CD4-positive, alpha-beta T cell (primary cell): Measurements from ENCODE around the gene CDKL2. TPM values are rescaled to one million over a fixed set of nuclear protein-coding genes. Genes with fewer than 3 reads are reported as not detected.
"Not testable (repeated sequence)": the region's sequence is repeated elsewhere in the genome, so short reads cannot be mapped to it uniquely, and the experiment has no call there.

Experiments used
- ATAC-seq: fragments of 200-7000 bp; cut with Tn5 transposase; one replicate; pipeline ENCODE4 v1.10.0; 2022; ENCODE audit warnings: mild to moderate bottlenecking; ENCODE audit not compliant: poor library complexity
- CTCF ChIA-PET: fragments of 350-600 bp; sonication (Branson Sonifier 250); formaldehyde crosslinking; loops from one replicate; lab custom pipeline; 2021; ENCODE audit warnings: antibody characterized with exemption, inconsistent platforms; lab: Charles Lee
- POLR2A ChIA-PET: fragments of 350-600 bp; sonication (Branson Sonifier 250); formaldehyde crosslinking; loops from one replicate; lab custom pipeline; 2021; ENCODE audit warnings: antibody characterized with exemption, inconsistent platforms; lab: Charles Lee
- DNase-seq, 14 experiments: peaks; one replicate each; pipeline ENCODE4 v3.0.0-alpha.2; 2013 to 2020; ENCODE audit warnings: mixed read lengths in 2 of 14
- H3K27ac ChIP-seq, 2 donors: one replicate each; pipeline versions ENCODE4 v1.5.1 to v1.7.0; 2013; ENCODE audit warnings: low read length in 2 of 2, low read depth in 1 of 2, mild to moderate bottlenecking in 1 of 2
- H3K27me3 ChIP-seq, 2 experiments: 1 replicate in 1 of 2; 2 replicates in 1 of 2; pipeline versions ENCODE4 v1.6.1 to v1.7.0; 2013; ENCODE audit warnings: low read length in 2 of 2, control low read depth in 1 of 2, mild to moderate bottlenecking in 1 of 2, moderate library complexity in 1 of 2; ENCODE audit not compliant: insufficient read depth in 2 of 2, control insufficient read depth in 1 of 2
- H3K36me3 ChIP-seq: one replicate; pipeline ENCODE4 v1.6.1; 2013; ENCODE audit warnings: low read length, control low read depth; ENCODE audit not compliant: insufficient read depth
- H3K4me1 ChIP-seq: one replicate; pipeline ENCODE4 v1.6.1; 2013; ENCODE audit warnings: low read length, control low read depth; ENCODE audit not compliant: insufficient read depth
- H3K4me3 ChIP-seq: one replicate; pipeline ENCODE4 v1.5.1; 2013; ENCODE audit warnings: mild to moderate bottlenecking, low read length, moderate library complexity
- H3K9me3 ChIP-seq, 2 experiments: 1 replicate in 1 of 2; 2 replicates in 1 of 2; pipeline versions ENCODE4 v1.6.1 to v1.7.0; 2013; ENCODE audit warnings: low read length in 2 of 2, mild to moderate bottlenecking in 2 of 2, control low read depth in 1 of 2, moderate library complexity in 1 of 2; ENCODE audit not compliant: control insufficient read depth in 1 of 2, insufficient read depth in 1 of 2
- H3K27ac Mint-ChIP-seq: one replicate; pipeline ENCODE4 v1.8.0; 2020; ENCODE audit warnings: mixed read lengths
- H3K27me3 Mint-ChIP-seq: one replicate; pipeline ENCODE4 v1.8.0; 2021; ENCODE audit warnings: mixed read lengths
- H3K36me3 Mint-ChIP-seq: one replicate; pipeline ENCODE4 v1.8.0; 2021; ENCODE audit warnings: low read depth, mixed read lengths
- H3K4me1 Mint-ChIP-seq: one replicate; pipeline ENCODE4 v1.8.0; 2021; ENCODE audit warnings: low read depth, mixed read lengths
- H3K4me3 Mint-ChIP-seq: one replicate; pipeline ENCODE4 v1.8.0; 2020; ENCODE audit warnings: mild to moderate bottlenecking, mixed read lengths
- H3K9me3 Mint-ChIP-seq: one replicate; pipeline ENCODE4 v1.8.0; 2020; ENCODE audit warnings: mixed read lengths
- intact Hi-C, 2 experiments: fragments of 100-400 bp; cut with DNase I in 1 of 2; cut with micrococcal nuclease in 1 of 2; formaldehyde crosslinking; loops; one replicate each; pipeline versions ENCODE4 v1.15.1 to v1.9.0; 2023 to 2025; cut with DNase I, micrococcal nuclease
- total RNA-seq, 174 experiments: library from RNA in 2 of 174; stranded (reverse) in 2 of 174; gene quantifications; one replicate each; pipeline ENCODE4 v1.2.3 and lab custom pipeline; 2021 to 2026
- TF ChIP-seq, protein P1 (sequence below): fragments of 200-600 bp; IDR thresholded peaks from one replicate; pipeline ENCODE4 v1.8.0; 2022; ENCODE audit warnings: antibody characterized with exemption, mild to moderate bottlenecking

CDKL2 gene
- total RNA-seq, 2 experiments from 2014 or later = 0.38 to 0.92 TPM

GRCh38 chr4:75666299-75666698 is 36.0 kb upstream of the CDKL2 start:
- TF ChIP-seq, protein P1, sequence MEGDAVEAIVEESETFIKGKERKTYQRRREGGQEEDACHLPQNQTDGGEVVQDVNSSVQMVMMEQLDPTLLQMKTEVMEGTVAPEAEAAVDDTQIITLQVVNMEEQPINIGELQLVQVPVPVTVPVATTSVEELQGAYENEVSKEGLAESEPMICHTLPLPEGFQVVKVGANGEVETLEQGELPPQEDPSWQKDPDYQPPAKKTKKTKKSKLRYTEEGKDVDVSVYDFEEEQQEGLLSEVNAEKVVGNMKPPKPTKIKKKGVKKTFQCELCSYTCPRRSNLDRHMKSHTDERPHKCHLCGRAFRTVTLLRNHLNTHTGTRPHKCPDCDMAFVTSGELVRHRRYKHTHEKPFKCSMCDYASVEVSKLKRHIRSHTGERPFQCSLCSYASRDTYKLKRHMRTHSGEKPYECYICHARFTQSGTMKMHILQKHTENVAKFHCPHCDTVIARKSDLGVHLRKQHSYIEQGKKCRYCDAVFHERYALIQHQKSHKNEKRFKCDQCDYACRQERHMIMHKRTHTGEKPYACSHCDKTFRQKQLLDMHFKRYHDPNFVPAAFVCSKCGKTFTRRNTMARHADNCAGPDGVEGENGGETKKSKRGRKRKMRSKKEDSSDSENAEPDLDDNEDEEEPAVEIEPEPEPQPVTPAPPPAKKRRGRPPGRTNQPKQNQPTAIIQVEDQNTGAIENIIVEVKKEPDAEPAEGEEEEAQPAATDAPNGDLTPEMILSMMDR = no peak
- Histone ChIP-seq H3K27ac (no peak overlapping the region), H3K4me3 (no peak overlapping the region), H3K9me3 (no peaks in the 10 kb centered on the region), H3K36me3 (peaks cover 12% of the 10 kb centered on the region), H3K4me1 (peaks cover 43% of the 10 kb centered on the region), H3K27me3 (no peaks in the 10 kb centered on the region)
- ChIA-PET CTCF (interaction anchor here (0.6 kb wide), 1 partner anchor 19 kb away, joined by 3 read pairs; no protein-coding TSS in a partner anchor), POLR2A (interaction anchor here (1.5 to 2.1 kb wide), 2 partner anchors 58 to 152 kb away, joined by 3 to 9 read pairs; partner anchors contain the start of genes RCHY1, THAP6 and USO1)
- Mint-ChIP-seq H3K4me3 (peak overlapping the region; percentile 56), H3K27me3 (no peaks in the 10 kb centered on the region), H3K4me1 (peaks cover 79% of the 10 kb centered on the region), H3K27ac (peak overlapping the region; percentile 60), H3K36me3 (peaks cover 30% of the 10 kb centered on the region), H3K9me3 (no peaks in the 10 kb centered on the region)
- ATAC-seq (peak; percentile 43), DNase-seq (no peak)
- intact Hi-C loops = no loop called here

DNA sequence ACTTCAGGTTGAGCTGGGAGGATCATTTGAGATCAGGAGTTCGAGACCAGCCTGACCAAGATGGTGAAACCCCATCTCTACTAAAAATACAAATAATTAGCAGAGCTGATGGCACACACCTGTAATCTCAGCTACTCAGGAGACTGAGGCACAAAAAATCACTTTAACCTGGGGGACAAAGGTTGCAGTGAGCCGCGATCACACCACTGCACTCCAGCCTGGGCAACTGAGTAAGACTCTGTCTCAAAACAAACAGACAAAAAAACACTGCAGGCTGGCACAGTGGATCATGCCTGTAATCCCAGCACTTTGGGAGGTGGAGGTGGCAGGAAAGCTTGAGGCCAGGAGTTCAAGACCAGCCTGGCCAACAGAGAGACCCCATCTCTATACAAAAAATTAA is 34.3 kb upstream of the CDKL2 start:
- H3K4me3 ChIP-seq, ATAC-seq, H3K27ac Mint-ChIP-seq, H3K27ac ChIP-seq, H3K9me3 ChIP-seq, H3K27me3 ChIP-seq, H3K27me3 Mint-ChIP-seq, DNase-seq, H3K9me3 Mint-ChIP-seq, H3K4me3 Mint-ChIP-seq: not testable (repeated sequence)
- peaks cover 78% of the 10 kb centered on the region for H3K4me1 Mint-ChIP-seq
- CTCF ChIA-PET = interaction anchor here (0.6 to 1.6 kb wide), 3 partner anchors 10 to 328 kb away, joined by 4 read pairs; no protein-coding TSS in a partner anchor
- Histone ChIP-seq H3K4me1 (peaks cover 37% of the 10 kb centered on the region), H3K36me3 (peaks cover 29% of the 10 kb centered on the region)
- peaks cover 40% of the 10 kb centered on the region for H3K36me3 Mint-ChIP-seq
- intact Hi-C loops = loop anchor here in 1 of 2 experiments (1.0 kb wide), 1 partner anchor 9 kb away; the partner anchor contains the start of gene G3BP2
- POLR2A ChIA-PET = interaction anchor here (1.1 to 2.1 kb wide), 3 partner anchors 9 to 60 kb away, joined by 3 to 9 read pairs (median 5); partner anchors contain the start of gene USO1

DNA sequence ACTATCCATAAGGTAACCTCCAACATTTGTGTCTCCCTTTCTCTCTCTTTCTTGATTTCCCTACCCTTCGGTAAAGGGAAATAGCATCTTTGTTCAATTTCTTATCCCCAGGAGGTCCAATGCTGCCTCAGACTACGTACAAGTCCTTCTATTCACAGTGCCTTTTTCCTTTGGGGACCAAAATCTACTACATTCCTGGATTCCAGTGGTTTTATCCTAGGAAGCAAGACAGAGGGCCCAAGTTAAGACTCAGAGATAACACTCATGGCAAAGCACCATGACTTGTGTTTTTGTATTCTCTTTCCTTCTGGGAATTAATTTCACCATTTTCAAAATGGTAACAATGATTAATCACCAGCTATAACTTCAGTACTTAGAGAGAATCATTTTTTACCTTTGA is 32.3 kb upstream of the CDKL2 start:
- H3K27me3 ChIP-seq = no peaks in the 10 kb centered on the region
- H3K36me3 Mint-ChIP-seq = peaks cover 60% of the 10 kb centered on the region
- peaks cover 77% of the 10 kb centered on the region for H3K4me1 Mint-ChIP-seq
- peaks cover 47% of the 10 kb centered on the region for H3K36me3 ChIP-seq
- H3K27me3 Mint-ChIP-seq = no peaks in the 10 kb centered on the region
- ATAC-seq = no peak
- no peak overlapping the region for H3K4me3 Mint-ChIP-seq
- no peak for DNase-seq
- TF ChIP-seq, protein P1 = no peak
- intact Hi-C loops = no loop called here
- H3K27ac ChIP-seq = no peak overlapping the region
- ChIA-PET CTCF (no interaction called here), POLR2A (interaction anchor here (0.7 kb wide), 1 partner anchor 8 kb away, joined by 5 read pairs; no protein-coding TSS in a partner anchor)
- no peaks in the 10 kb centered on the region for H3K9me3 Mint-ChIP-seq
- no peak overlapping the region for H3K4me3 ChIP-seq
- no peaks in the 10 kb centered on the region for H3K9me3 ChIP-seq
- peaks cover 30% of the 10 kb centered on the region for H3K4me1 ChIP-seq
- peak overlapping the region; percentile 31 for H3K27ac Mint-ChIP-seq
